Thymus (tissue), 11 donors: ENCODE data around the gene CTRB2. TPM values are rescaled to one million over a fixed set of nuclear protein-coding genes. Genes with fewer than 3 reads are reported as not detected.

Experiments
- DNase-seq, 9 donors: peaks; one replicate each; pipeline ENCODE4 v3.0.0-alpha.2; 2013; ENCODE audit warnings: low spot score in 9 of 9, low read depth in 6 of 9, missing footprints in 1 of 9
- H3K27ac ChIP-seq, 2 donors: one replicate each; pipeline ENCODE4 v1.5.1; 2013; ENCODE audit warnings: control low read depth in 1 of 2, low read depth in 1 of 2, low read length in 1 of 2, mild to moderate bottlenecking in 1 of 2, moderate library complexity in 1 of 2
- H3K27me3 ChIP-seq, 2 donors: one replicate each; pipeline ENCODE4 v1.5.1; 2013; ENCODE audit warnings: low read length in 1 of 2; ENCODE audit not compliant: control insufficient read depth in 2 of 2, insufficient read depth in 1 of 2
- H3K36me3 ChIP-seq, 2 donors: one replicate each; pipeline ENCODE4 v1.5.1; 2013; ENCODE audit warnings: low read length in 1 of 2, mild to moderate bottlenecking in 1 of 2, moderate library complexity in 1 of 2; ENCODE audit not compliant: control insufficient read depth in 2 of 2, insufficient read depth in 2 of 2
- H3K4me1 ChIP-seq, 2 donors: one replicate each; pipeline ENCODE4 v1.5.1; 2013; ENCODE audit warnings: low read length in 2 of 2; ENCODE audit not compliant: control insufficient read depth in 2 of 2, insufficient read depth in 2 of 2
- H3K4me3 ChIP-seq, 2 donors: one replicate each; pipeline ENCODE4 v1.5.1; 2013; ENCODE audit warnings: low read length in 2 of 2, control low read depth in 1 of 2, mild to moderate bottlenecking in 1 of 2
- H3K9me3 ChIP-seq, 2 donors: one replicate each; pipeline ENCODE4 v1.5.1; 2013; ENCODE audit warnings: low read length in 1 of 2, mild to moderate bottlenecking in 1 of 2; ENCODE audit not compliant: control insufficient read depth in 2 of 2, insufficient read depth in 1 of 2
- WGBS: extraction: QIAGEN DNeasy Blood & Tissue Kit; methylation state at CpG from one replicate; pipeline ENCODE4 v1.1.7; 2013; 5-methylcytosine and 5-hydroxymethylcytosine counted together
- polyA plus RNA-seq: library from polyadenylated mRNA; stranded (reverse); fragments of 200-250 nt; gene quantifications from one replicate; pipeline ENCODE4 v1.2.3, GENCODE V29; 2013
- total RNA-seq: library from RNA; stranded (reverse); fragments of 120-200 nt; gene quantifications from one replicate; pipeline ENCODE4 v1.2.4, GENCODE V29; 2013
- donor health status: healthy.

Gene CTRB2
- total and polyA plus RNA-seq, 2 donors = 0.59 TPM; not detected in 1

DNA sequence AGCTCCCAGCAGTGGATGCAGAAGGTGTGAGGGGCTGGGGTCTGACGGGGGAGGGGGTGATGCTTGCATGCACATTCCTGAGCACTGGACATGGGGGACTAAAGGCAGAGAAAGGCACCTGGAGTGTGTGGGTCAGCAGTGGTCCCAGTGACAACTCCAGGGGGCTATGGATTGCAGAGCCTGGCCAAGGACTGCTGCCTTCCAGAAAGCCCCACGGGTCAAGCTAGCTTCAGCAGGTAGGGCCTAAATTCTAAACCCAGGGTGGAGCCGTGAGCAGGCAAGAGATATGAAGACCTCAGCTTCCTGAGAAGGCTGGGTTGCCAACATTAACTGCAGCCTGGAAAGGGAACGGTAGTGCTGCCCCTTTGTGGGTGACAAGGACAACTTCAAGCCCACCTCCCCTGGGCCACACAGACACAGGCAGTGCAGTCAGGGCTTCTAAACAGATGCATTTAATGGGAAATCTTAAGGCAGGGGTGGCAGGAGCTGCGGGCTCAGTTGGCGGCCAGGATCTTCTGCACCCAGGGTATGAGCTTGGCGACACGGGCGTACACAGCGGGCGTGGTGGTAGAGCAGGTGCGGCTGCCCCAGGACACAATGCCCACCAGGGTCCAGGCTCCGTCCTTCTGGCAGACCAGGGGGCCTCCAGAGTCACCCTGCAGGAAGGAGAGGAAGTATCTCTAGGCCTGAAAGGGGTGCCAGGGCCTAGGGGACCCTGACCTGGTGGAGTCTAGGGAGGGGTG, 3.1 kb downstream of the CTRB2 start:
- 90% methylated on average over 13 of the region's 13 CpGs for WGBS
- no peak overlapping the region for H3K27ac ChIP-seq
- H3K9me3 ChIP-seq = no peaks in the 10 kb centered on the region

DNA sequence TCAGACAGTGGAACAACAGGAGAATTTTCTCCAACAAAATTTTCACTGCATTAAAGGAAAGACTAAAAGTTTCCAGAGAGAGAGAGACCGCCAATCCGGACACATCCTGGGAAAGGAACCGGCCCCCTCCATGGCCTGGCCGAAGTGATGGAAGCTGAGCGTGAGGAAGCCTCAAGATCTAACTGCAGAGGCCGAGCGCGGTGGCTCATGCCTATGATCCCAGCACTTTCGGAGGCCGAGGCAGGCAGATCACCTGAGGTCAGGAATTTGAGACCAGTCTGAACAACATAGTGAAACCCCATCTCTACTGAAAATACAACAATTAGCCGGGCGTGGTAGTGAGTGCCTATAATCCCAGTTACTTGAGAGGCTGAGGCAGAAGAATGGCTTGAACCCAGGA, 3.9 kb downstream of the CTRB2 start:
- DNase-seq = no peak
- peaks cover 2 to 3% of the 10 kb centered on the region in 2 donors for H3K27me3 ChIP-seq
- H3K27ac ChIP-seq = no peak overlapping the region
- peaks cover 9 to 10% of the 10 kb centered on the region in 2 donors for H3K4me1 ChIP-seq
- H3K9me3 ChIP-seq = no peaks in the 10 kb centered on the region
- WGBS = 94% methylated on average over 12 of the region's 12 CpGs
- no peaks in the 10 kb centered on the region for H3K36me3 ChIP-seq
- H3K4me3 ChIP-seq = no peak overlapping the region

More for the DNA sequence above, 3.1 kb downstream of the CTRB2 start:
- H3K27me3 ChIP-seq = no peaks in the 10 kb centered on the region
- peaks cover 9 to 10% of the 10 kb centered on the region in 2 donors for H3K4me1 ChIP-seq
- H3K4me3 ChIP-seq = no peak overlapping the region
- DNase-seq = no peak
- no peaks in the 10 kb centered on the region for H3K36me3 ChIP-seq

DNA sequence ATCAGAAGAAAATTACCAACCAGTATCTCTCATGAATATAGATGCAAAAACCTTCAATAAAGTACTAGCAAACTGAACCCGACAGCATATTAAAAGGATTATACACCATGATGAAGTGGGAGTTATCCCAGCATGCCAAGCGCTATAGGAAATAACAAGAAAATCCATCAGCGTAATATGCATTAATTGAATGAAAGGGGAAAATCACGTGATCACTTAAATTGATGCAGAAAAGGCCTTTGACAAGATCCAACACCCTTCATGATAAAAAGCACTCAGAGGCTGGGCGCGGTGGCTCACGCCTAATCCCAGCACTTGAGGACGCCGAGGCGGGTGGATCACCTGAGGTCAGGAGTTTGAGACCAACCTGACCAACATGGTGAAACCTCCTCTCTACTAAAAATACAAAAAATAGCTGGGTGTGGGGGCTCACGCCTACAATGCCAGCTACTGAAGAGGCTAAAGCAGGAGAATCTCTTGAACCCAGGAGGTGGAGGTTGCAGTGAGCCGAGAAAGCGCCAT, 4.8 kb downstream of the CTRB2 start:
- no peak overlapping the region for H3K4me3 ChIP-seq
- WGBS = over 99% methylated on average over 13 of the region's 13 CpGs
- H3K27ac ChIP-seq = no peak overlapping the region
- DNase-seq = no peak
- no peaks in the 10 kb centered on the region for H3K9me3 ChIP-seq
- H3K36me3 ChIP-seq = no peaks in the 10 kb centered on the region
- peaks cover 10 to 12% of the 10 kb centered on the region in 2 donors for H3K4me1 ChIP-seq
- peaks cover 6 to 13% of the 10 kb centered on the region in 2 donors for H3K27me3 ChIP-seq

DNA sequence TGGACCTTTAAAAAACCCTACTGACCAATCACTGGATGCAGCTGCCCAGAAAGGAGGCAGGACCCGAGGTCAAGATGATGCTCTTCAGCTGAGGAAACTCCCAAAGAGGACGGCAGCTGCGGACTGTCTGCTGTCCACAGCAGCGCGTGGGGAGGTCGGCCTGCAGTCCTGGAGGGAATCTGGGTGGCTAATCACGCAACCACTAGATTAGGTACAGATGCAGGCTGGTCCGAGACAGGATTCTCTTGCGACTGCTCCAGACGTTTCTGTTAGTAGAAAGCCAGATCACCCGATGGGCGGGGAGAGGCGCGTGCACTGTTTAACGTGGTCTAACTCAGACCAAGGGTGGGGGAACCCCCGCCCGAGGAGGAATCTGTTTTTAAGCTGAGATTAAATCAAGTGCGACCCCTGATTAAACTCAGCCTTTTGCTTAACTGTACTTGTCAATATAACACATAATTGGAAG, 8.8 kb downstream of the CTRB2 start:
- DNase-seq = no peak
- peaks cover 6 to 25% of the 10 kb centered on the region in 2 donors for H3K27me3 ChIP-seq

DNA sequence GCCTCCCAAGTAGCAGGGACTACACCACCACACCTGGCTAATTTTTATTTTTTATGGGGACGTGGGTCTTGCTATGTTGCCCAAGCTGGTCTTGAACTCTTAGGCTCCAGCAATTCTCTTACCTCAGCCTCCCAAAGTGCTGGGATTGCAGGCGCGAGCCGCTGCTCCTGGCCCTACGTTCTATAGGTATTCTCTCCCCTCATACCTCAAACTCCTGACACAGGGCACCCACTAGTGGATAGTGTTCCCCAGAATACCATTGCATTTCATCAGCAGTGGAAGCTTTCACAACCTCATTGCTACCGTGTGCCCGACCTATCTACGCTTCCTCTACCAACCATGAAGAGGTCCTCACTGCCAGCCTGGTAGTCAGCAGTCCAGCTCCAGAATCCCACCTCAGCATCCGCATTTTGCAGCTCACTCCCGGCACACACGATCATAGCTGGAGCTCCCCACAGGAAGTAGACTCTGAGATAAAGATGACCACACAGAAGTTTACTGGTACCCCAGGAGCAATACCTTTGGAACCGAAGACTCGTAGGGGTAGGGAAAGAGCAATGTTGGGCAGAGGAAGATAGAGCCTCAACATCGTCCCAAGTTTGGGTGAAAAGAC, 9.3 kb downstream of the CTRB2 start:
- Histone ChIP-seq H3K36me3 (no peaks in the 10 kb centered on the region), H3K27me3 (peaks cover 6 to 25% of the 10 kb centered on the region in 2 donors), H3K4me3 (no peak overlapping the region), H3K27ac (no peak overlapping the region), H3K9me3 (no peaks in the 10 kb centered on the region), H3K4me1 (peaks cover 10 to 12% of the 10 kb centered on the region in 2 donors)
- no peak for DNase-seq
- 51% methylated on average over 14 of the region's 14 CpGs for WGBS

More for the DNA sequence above, 8.8 kb downstream of the CTRB2 start:
- Histone ChIP-seq H3K9me3 (no peaks in the 10 kb centered on the region), H3K4me1 (peaks cover 10 to 12% of the 10 kb centered on the region in 2 donors), H3K27ac (no peak overlapping the region), H3K4me3 (no peak overlapping the region), H3K36me3 (no peaks in the 10 kb centered on the region)
- 67% methylated on average over 18 of the region's 18 CpGs for WGBS

DNA sequence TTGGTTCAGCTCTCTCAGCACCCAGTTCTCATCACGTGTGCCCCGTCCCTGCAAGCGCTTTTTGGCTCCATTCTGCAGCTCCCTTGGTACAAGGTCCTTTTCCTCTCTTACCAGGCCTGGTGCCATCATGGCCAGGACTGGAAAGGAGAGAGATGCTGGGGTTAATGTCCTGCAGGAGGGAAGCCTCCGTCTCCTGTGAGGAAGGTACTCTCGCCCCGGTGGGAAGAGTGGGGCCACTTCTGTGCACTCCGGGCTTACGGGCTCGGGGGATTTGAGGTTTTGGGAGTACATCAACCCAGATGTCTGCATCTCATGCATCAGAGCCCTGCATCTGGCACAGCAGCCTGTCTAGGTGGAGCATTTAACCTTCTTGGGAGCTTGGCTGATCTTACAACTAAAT, 10.1 kb downstream of the CTRB2 start:
- no peaks in the 10 kb centered on the region for H3K36me3 ChIP-seq
- no peak overlapping the region for H3K4me3 ChIP-seq
- peaks cover 6 to 25% of the 10 kb centered on the region in 2 donors for H3K27me3 ChIP-seq
- 83% methylated on average over 9 of the region's 9 CpGs for whole genome bisulfite sequencing
- peaks cover 7 to 10% of the 10 kb centered on the region in 2 donors for H3K4me1 ChIP-seq
- DNase-seq = no peak
- no peaks in the 10 kb centered on the region for H3K9me3 ChIP-seq
- no peak overlapping the region for H3K27ac ChIP-seq

DNA sequence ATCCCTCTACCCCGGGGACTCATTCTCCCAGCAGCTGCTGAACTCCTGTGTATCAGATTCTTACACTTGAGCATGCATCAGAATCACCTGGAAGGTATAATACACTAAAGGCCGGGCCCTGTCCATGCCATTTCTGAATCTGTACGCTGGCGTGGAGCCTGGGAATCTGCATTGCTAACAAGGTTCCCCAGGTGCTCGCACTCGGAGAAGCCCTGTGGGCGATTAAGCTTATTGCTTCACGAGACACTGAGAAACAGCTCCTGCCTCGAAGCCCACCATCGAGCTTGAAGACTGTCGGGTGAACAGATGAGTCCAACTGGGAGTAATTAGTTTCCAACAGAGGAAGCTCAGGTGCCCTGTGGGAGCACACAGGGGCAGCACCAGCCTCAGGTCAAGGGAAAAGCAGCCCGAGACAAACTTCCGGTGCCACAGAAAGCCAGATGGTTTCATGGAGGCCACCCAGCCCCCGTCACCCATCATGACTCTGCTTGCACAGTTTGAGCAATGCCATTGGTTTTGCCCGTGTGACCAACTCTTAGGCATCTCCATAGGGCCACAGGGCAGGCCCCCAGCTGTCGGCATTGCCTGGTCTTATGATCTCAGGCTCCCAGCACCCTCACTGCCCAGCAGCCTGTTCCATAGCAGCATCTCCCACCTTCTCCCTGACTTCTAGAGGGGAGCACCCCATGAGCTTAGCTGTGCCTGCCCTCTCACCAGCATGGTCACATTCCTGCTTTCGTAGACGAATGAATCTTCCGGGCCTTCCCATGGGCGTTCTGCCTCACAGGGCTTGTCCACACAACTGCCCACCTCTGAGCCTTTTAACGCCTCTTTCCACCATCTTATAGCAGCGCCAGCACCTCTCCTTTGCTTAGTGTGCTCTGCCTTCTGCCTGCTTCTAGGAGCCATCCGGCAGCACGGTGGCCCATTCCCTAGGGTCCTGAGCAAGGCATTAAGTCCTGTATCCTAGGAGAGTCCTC, 10.9 kb downstream of the CTRB2 start:
- H3K27me3 ChIP-seq = peaks cover 6 to 25% of the 10 kb centered on the region in 2 donors
- H3K4me3 ChIP-seq = no peak overlapping the region
- peaks cover 4 to 5% of the 10 kb centered on the region in 2 donors for H3K4me1 ChIP-seq
- H3K9me3 ChIP-seq = no peaks in the 10 kb centered on the region
- H3K27ac ChIP-seq = no peak overlapping the region
- H3K36me3 ChIP-seq = no peaks in the 10 kb centered on the region
- no peak for DNase-seq
- 91% methylated on average over 24 of the region's 24 CpGs for WGBS

DNA sequence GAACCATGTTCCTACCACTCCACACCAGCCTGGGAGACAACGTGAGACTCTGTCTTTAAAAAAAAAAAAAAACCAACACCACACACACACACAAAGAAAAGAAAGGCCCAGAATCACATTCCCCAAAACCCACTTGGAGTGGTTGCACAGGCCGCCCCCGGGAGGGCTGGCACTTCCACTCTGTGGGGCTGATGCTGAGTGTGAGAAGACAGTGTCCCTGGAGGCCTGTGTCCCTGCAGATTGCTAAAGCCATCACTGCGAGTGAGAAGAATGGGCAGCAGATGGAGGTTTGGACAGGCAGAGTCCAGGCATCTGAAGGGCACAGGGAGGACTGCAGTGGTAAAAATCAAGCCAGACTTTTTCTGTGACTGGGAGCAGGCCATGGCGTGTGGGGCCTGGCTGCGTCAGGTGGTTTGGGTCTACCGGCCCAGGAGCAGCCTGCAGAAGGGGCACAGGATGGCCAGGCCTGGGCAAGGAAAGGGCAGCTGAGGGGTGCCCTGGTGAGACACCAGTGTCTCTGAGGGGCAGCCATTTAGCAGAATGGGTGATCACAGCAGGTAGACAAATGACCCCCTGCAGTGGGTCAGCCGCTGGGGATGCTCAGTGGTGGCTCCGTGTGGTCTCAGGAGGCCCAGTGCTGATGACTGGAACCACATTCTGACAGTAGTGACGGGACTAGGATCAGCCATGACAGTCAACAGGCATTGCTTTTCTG, 13.1 kb downstream of the CTRB2 start:
- Histone ChIP-seq H3K4me1 (peaks cover 0 to 2% of the 10 kb centered on the region in 2 donors), H3K9me3 (no peaks in the 10 kb centered on the region), H3K27me3 (peaks cover 6 to 30% of the 10 kb centered on the region in 2 donors), H3K27ac (no peak overlapping the region), H3K36me3 (no peaks in the 10 kb centered on the region), H3K4me3 (no peak overlapping the region)
- WGBS = 94% methylated on average over 10 of the region's 10 CpGs
- DNase-seq = no peak
